ENCODE measurements around the gene IFNA2.

Gene IFNA2

DNA sequence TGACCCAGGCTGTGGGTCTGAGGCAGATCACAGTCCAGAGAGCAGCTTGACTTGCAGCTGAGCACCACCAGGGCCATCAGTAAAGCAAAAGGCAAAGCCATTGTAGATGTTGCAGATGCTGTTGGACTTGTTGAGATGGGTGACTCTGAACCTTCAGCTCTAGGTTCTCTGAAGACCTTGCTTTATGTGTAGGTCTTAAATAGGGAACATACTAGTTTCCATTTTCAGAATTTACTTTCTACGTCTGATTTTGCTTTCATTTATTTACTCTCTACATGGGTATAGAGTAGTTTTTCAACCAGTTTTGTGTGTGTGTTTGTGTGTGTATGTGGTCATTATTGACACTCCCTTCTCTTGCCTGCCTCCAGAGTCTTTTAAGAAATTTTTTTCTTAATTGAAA, 34.4 kb downstream of the IFNA2 start, which contains the start of gene IFNA6:
Gene IFNA6 (minus strand): TSS at position 101 of the 400 bp plus-strand sequence. CDS start 0 bp downstream, at position 101.
- TF ChIP-seq, protein P1, sequence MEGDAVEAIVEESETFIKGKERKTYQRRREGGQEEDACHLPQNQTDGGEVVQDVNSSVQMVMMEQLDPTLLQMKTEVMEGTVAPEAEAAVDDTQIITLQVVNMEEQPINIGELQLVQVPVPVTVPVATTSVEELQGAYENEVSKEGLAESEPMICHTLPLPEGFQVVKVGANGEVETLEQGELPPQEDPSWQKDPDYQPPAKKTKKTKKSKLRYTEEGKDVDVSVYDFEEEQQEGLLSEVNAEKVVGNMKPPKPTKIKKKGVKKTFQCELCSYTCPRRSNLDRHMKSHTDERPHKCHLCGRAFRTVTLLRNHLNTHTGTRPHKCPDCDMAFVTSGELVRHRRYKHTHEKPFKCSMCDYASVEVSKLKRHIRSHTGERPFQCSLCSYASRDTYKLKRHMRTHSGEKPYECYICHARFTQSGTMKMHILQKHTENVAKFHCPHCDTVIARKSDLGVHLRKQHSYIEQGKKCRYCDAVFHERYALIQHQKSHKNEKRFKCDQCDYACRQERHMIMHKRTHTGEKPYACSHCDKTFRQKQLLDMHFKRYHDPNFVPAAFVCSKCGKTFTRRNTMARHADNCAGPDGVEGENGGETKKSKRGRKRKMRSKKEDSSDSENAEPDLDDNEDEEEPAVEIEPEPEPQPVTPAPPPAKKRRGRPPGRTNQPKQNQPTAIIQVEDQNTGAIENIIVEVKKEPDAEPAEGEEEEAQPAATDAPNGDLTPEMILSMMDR (IDR thresholded peaks at IDR 0.05; ENCODE audit: low read depth, low read length, missing control alignments): no peak
- in situ Hi-C loops (cut with HindIII; ENCODE audit: low sequenced_read_pairs): no loop called here
- no peak within 1 kb of the TSS for H3K4me3 ChIP-seq (ENCODE audit: low read depth, low read length)
- DNase-seq (ENCODE audit: low read depth): no peak

DNA sequence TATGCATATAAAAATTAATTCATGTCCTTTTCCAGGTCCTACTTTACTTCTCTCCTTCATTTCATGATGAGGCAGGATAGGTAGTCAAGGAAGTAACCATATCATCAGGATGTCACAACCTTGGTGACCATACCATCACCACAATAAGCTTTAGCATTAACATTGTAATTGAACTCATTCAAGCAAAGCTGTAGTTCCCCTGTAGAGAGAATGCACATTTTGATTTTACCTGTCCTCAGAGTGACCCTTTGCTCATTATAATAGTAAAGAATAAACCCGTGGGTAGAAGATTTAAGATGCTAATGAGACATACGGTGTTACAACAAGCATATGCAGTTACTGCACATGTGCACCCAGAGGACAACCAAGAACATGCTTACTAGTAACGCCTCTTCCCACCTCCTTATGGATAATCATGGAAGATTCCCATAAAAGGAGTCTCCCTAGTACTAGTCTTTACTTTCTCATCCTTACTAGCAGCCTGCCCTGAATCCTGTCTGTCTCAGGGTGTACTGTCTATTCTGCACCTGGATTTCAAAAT, 36.7 kb downstream of the IFNA2 start:
- no peak overlapping the region for H3K4me3 ChIP-seq (ENCODE audit: low read depth, low read length)
- no peak for DNase-seq (ENCODE audit: low read depth)
- TF ChIP-seq, protein P1 (IDR thresholded peaks at IDR 0.05; ENCODE audit: low read depth, low read length, missing control alignments): no peak
- in situ Hi-C loops (cut with HindIII; ENCODE audit: low sequenced_read_pairs): loop anchor here (25.0 kb wide), 1 partner anchor 464 kb away; the partner anchor contains the start of gene MTAP

GRCh38 chr9:21340735-21341134, 44.5 kb downstream of the IFNA2 start:
- in situ Hi-C loops (cut with HindIII; ENCODE audit: low sequenced_read_pairs): loop anchor here (25.0 kb wide), 1 partner anchor 472 kb away; the partner anchor contains the start of gene MTAP
- no peak overlapping the region for H3K4me3 ChIP-seq (ENCODE audit: low read depth, low read length)
- DNase-seq (ENCODE audit: low read depth): no peak

GRCh38 chr9:21336457-21336856, 48.7 kb downstream of the IFNA2 start:
- DNase-seq (ENCODE audit: low read depth): no peak
- H3K4me3 ChIP-seq (ENCODE audit: low read depth, low read length): no peak overlapping the region
- TF ChIP-seq, protein P1 (IDR thresholded peaks at IDR 0.05; ENCODE audit: low read depth, low read length, missing control alignments): no peak
- in situ Hi-C loops (cut with HindIII; ENCODE audit: low sequenced_read_pairs): loop anchor here (25.0 kb wide), 1 partner anchor 476 kb away; the partner anchor contains the start of gene MTAP

More at GRCh38 chr9:21340735-21341134, 44.5 kb downstream of the IFNA2 start:
- TF ChIP-seq, protein P1 (IDR thresholded peaks at IDR 0.05; ENCODE audit: low read depth, low read length, missing control alignments): no peak

DNA sequence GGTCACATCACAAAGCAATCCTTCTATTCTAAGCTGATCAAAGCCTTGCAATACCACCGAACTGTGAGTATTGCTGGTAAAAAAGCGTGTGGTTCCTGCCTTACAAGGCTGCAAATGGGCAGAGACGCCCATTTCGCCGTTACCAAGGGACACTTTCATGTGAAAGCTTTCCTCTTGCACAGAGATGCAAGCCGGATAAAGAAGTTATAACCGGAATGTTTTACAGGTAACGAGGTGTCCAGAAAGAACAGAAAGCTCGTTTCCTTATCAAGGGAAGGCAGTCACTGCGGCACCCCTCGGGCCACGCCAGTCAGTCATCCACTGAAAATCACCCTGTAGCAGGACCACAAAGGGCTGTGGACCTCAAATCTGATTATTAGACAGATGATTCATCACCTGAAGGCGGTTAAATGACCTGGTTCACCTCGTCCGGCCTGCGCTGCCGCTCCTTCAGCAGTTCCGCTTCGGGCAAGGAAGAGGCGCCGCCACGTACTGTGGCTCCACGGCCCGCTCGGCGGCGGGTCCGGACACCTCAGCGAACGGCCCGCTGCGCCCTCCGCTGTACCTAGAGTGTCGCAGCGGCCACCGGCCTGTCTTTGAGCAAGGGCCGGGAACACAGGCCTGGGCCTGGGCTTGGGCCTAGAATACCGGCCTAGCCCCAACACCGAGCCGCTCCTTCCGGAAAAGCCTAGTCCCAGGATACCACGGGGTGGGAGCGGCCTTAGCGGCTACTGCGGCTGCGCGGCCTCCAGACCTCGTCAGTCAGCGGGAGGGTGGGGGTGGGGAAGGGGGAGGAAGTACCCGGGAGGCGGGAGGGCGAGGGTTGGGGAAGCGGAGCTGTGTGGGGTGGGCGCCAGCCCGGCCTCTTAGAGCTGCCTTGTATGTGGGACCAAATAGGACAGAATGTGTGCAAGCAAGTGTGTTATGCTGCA, 50.2 kb downstream of the IFNA2 start, which contains the start of gene KLHL9:
Gene KLHL9 (minus strand): TSS at position 704 of the 932 bp plus-strand sequence. CDS start 545 bp downstream, at position 159.
- H3K4me3 ChIP-seq (ENCODE audit: low read depth, low read length): peak within 1 kb of the TSS; percentile 67
- DNase-seq (ENCODE audit: low read depth): peak; percentile 76
- TF ChIP-seq, protein P1 (IDR thresholded peaks at IDR 0.05; ENCODE audit: low read depth, low read length, missing control alignments): no peak
- in situ Hi-C loops (cut with HindIII; ENCODE audit: low sequenced_read_pairs): loop anchor here (5.0 to 25.0 kb wide), 2 partner anchors 67 to 477 kb away; partner anchors contain the start of gene MTAP

Measured in astrocyte of the cerebellum (primary cell).